Fibroblast of lung (primary cell): ENCODE measurements around the gene ANXA6.

Experiments used
- EZH2 ChIP-seq: IDR thresholded peaks from 2 replicates; pipeline ENCODE4 v1.5.1; 2012; ENCODE audit warnings: low read length, control low read depth, mild to moderate bottlenecking; ENCODE audit errors: missing control alignments
- TF ChIP-seq, protein P1 (sequence below), 2 donors: IDR thresholded peaks in 1 of 2; conservative IDR thresholded peaks in 1 of 2; 1 replicate in 1 of 2; 2 replicates in 1 of 2; pipeline ENCODE4 v1.5.1; 2011 to 2012; ENCODE audit warnings: low read length in 2 of 2, control low read depth in 1 of 2, inconsistent platforms in 1 of 2, low read depth in 1 of 2, mild to moderate bottlenecking in 1 of 2

DNA sequence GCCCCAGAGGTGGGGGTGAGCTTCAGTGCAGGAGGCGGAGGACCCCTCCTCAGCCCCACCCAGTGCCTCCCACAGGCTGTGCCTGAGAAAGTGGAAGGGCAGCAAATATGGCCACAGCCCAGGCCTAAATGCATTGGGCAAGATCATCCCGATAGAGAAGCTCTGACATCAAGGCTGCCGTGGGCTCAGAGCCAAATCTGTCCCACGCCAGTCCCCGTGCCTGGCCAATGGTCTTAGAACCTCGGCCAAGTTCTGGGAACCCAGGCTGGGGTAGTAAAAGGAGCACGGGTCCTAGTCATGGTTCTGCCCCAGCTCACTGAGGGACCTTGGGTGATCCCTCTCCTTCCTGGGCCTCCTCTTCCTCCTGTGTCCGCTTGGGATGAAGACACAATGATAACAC, 49.0 kb downstream of the ANXA6 start:
- TF ChIP-seq, protein P1, sequence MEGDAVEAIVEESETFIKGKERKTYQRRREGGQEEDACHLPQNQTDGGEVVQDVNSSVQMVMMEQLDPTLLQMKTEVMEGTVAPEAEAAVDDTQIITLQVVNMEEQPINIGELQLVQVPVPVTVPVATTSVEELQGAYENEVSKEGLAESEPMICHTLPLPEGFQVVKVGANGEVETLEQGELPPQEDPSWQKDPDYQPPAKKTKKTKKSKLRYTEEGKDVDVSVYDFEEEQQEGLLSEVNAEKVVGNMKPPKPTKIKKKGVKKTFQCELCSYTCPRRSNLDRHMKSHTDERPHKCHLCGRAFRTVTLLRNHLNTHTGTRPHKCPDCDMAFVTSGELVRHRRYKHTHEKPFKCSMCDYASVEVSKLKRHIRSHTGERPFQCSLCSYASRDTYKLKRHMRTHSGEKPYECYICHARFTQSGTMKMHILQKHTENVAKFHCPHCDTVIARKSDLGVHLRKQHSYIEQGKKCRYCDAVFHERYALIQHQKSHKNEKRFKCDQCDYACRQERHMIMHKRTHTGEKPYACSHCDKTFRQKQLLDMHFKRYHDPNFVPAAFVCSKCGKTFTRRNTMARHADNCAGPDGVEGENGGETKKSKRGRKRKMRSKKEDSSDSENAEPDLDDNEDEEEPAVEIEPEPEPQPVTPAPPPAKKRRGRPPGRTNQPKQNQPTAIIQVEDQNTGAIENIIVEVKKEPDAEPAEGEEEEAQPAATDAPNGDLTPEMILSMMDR (conservative IDR thresholded peaks at IDR 0.05 in 1 of 2, IDR thresholded peaks at IDR 0.05 in 1 of 2; ENCODE audit: low read depth in 1 of 2, low read length in 2 of 2) = no peak
- no peak for TF ChIP-seq EZH2
